Hepatocyte (in vitro differentiated cells): ENCODE data around the gene MEF2D. TPM values are rescaled to one million over a fixed set of nuclear protein-coding genes. Genes with fewer than 3 reads are reported as not detected.

Experiments used
- DNase-seq: peaks from one replicate; pipeline ENCODE4 v3.0.0-alpha.2; 2016; ENCODE audit warnings: low spot score
- H2AFZ ChIP-seq: fragments of 200-600 bp; sonication (generic); 2 replicates; pipeline ENCODE4 v1.6.0; 2016; ENCODE audit warnings: antibody characterized with exemption, mild to moderate bottlenecking
- H3K27ac ChIP-seq: fragments of 200-600 bp; sonication (generic); 2 replicates; pipeline ENCODE4 v1.5.1; 2016; ENCODE audit warnings: mild to moderate bottlenecking
- H3K27me3 ChIP-seq: fragments of 200-600 bp; sonication (generic); 2 replicates; pipeline ENCODE4 v1.6.1; 2016
- H3K36me3 ChIP-seq: fragments of 200-600 bp; sonication (generic); replicated peaks from 2 replicates; pipeline ENCODE4 v1.5.1; 2016; ENCODE audit warnings: low read depth; ENCODE audit not compliant: insufficient read depth
- H3K4me1 ChIP-seq: fragments of 200-600 bp; sonication (generic); 2 replicates; pipeline ENCODE4 v1.5.1; 2016; ENCODE audit warnings: mild to moderate bottlenecking, moderate library complexity; ENCODE audit not compliant: insufficient read depth
- H3K4me2 ChIP-seq: fragments of 200-600 bp; sonication (generic); 2 replicates; pipeline ENCODE4 v1.6.0; 2016
- H3K4me3 ChIP-seq: fragments of 200-600 bp; sonication (generic); 2 replicates; pipeline ENCODE4 v1.5.1; 2016; ENCODE audit warnings: mild to moderate bottlenecking
- H3K79me2 ChIP-seq: fragments of 200-600 bp; sonication (generic); 2 replicates; pipeline ENCODE4 v1.6.0; 2017; ENCODE audit warnings: mild to moderate bottlenecking
- H3K9me2 ChIP-seq: fragments of 200-600 bp; sonication (generic); replicated peaks from 2 replicates; pipeline ENCODE4 v1.6.0; 2017; ENCODE audit warnings: mild to moderate bottlenecking; ENCODE audit not compliant: insufficient read depth
- H3K9me3 ChIP-seq: fragments of 200-600 bp; sonication (generic); 2 replicates; pipeline ENCODE4 v1.5.1; 2016; ENCODE audit warnings: low read depth, mild to moderate bottlenecking
- H4K20me1 ChIP-seq: fragments of 200-600 bp; sonication (generic); 2 replicates; pipeline ENCODE4 v1.6.0; 2016; ENCODE audit warnings: mild to moderate bottlenecking; ENCODE audit not compliant: insufficient read depth, poor library complexity, severe bottlenecking
- EZH2 ChIP-seq: fragments of 200-600 bp; sonication (generic); IDR thresholded peaks from 2 replicates; pipeline ENCODE4 v1.6.1; 2016; ENCODE audit warnings: antibody characterized with exemption, mild to moderate bottlenecking, borderline replicate concordance
- EZH2phosphoT487 ChIP-seq: fragments of 200-600 bp; sonication (generic); IDR thresholded peaks from one replicate; pipeline ENCODE4 v1.6.1; 2018; ENCODE audit warnings: antibody characterized with exemption, mild to moderate bottlenecking, low read depth, moderate library complexity; ENCODE audit not compliant: unreplicated experiment, severe bottlenecking
- WGBS: methylation state at CpG from one replicate; pipeline ENCODE4 v1.1.6; 2016; ENCODE audit warnings: low lambda C conversion rate; ENCODE audit errors: missing lambda C conversion rate; 5-methylcytosine and 5-hydroxymethylcytosine counted together
- polyA plus RNA-seq: library from polyadenylated mRNA; unstranded; fragments of >200 nt; fragmentation: Nextera tagmentation; extraction: Ambion mirVana; gene quantifications from 2 replicates; pipeline ENCODE4 v1.2.1, GENCODE V29; 2016
- total RNA-seq: library from RNA; depleted of rRNA; stranded (reverse); fragments of >200 nt; gene quantifications from 2 replicates; pipeline ENCODE4 v1.2.3, GENCODE V29; 2014
- TF ChIP-seq, protein P1 (sequence below): fragments of 200-600 bp; sonication (generic); IDR thresholded peaks from 2 replicates; pipeline ENCODE4 v1.5.1; 2016; ENCODE audit warnings: antibody characterized with exemption, mild to moderate bottlenecking; ENCODE audit not compliant: poor library complexity

Gene MEF2D
- total and polyA plus RNA-seq, 2 experiments from 2014 or later = 20.1 to 25.1 TPM

DNA sequence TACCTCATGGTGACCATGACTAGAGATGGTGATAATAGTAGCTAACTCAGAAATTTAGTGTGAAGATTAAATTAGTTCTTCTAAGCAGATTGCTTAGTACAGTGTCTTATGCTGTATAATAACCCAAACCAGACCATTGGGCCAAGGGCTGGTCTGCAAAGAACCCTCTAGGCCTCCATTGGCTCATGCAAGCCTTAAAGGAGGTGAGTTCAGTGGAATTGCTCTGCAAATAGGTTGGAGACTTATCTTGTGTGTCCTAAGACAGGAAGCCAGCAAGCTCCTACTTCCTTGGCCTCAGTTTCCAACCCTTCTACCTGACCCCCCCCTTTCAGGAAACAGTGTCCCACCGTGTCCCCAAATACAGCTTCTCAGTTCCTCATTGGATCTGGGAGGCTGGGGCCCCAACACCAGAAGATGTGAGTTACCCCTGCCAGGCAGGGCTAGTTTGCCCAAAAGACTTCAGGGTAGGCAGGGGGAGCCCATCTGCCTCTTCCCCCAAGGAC, 1.9 kb upstream of the MEF2D start:
- TF ChIP-seq EZH2phosphoT487 (no peak), EZH2 (no peak)
- TF ChIP-seq, protein P1, sequence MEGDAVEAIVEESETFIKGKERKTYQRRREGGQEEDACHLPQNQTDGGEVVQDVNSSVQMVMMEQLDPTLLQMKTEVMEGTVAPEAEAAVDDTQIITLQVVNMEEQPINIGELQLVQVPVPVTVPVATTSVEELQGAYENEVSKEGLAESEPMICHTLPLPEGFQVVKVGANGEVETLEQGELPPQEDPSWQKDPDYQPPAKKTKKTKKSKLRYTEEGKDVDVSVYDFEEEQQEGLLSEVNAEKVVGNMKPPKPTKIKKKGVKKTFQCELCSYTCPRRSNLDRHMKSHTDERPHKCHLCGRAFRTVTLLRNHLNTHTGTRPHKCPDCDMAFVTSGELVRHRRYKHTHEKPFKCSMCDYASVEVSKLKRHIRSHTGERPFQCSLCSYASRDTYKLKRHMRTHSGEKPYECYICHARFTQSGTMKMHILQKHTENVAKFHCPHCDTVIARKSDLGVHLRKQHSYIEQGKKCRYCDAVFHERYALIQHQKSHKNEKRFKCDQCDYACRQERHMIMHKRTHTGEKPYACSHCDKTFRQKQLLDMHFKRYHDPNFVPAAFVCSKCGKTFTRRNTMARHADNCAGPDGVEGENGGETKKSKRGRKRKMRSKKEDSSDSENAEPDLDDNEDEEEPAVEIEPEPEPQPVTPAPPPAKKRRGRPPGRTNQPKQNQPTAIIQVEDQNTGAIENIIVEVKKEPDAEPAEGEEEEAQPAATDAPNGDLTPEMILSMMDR = no peak
- Histone ChIP-seq H3K27ac (peak overlapping the region; percentile 100), H3K79me2 (peaks cover 30% of the 10 kb centered on the region), H2AFZ (no peak overlapping the region), H3K9me3 (no peaks in the 10 kb centered on the region), H3K27me3 (no peaks in the 10 kb centered on the region), H4K20me1 (peaks cover 26% of the 10 kb centered on the region), H3K4me2 (peak overlapping the region; percentile 44), H3K9me2 (no peaks in the 10 kb centered on the region), H3K4me3 (no peak overlapping the region), H3K36me3 (no peaks in the 10 kb centered on the region), H3K4me1 (peaks cover 47% of the 10 kb centered on the region)
- DNase-seq = no peak
- 80% methylated on average over 1 of the region's 1 CpG for WGBS

DNA sequence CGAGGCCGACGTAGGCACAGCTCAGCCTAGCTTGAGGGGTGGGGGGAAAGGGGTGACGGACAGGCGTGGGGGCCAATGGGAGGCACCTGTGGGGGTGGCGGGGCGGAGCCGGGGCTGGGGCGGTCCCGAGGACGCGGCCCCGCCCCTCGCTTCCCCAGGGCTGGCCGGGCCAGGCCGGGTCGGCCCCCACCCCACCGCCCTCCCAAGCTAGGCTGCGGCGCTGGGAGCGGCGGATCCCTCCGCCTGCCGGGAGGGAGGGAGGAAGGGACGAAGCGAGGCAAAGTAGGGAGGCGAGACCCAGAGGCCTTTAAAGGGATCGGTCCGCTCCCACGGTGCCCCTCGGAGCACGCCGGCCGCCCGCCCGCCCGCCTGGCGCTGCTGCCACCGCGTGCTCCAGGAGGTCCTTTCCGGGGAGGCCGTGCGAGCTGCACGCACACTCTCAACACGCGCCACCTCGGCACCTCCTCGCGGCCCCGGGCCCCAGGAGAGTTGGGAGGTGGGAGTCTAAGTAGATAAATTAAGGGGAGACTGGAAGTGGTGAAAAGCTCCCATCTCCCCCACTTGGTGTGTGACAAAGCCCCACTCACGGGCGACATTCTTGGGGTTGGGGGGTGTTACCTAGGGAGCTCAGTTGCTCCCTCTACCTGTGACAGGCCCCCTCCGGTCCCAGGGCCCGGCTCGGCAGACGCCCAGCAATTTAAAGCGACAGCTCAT, 375 bp upstream of the MEF2D start:
- H3K4me2 ChIP-seq = peak overlapping the region; percentile 85
- peak overlapping the region; percentile 27 for H2AFZ ChIP-seq
- no peaks in the 10 kb centered on the region for H3K36me3 ChIP-seq
- no peaks in the 10 kb centered on the region for H3K9me2 ChIP-seq
- WGBS = 2% methylated on average over 32 of the region's 57 CpGs
- peak overlapping the region; percentile 100 for H3K27ac ChIP-seq
- H3K9me3 ChIP-seq = no peaks in the 10 kb centered on the region
- TF ChIP-seq, protein P1 = peak; percentile 46
- no peak for TF ChIP-seq EZH2phosphoT487
- H3K4me1 ChIP-seq = peaks cover 61% of the 10 kb centered on the region
- H3K79me2 ChIP-seq = peaks cover 45% of the 10 kb centered on the region
- DNase-seq = peak; percentile 99
- no peaks in the 10 kb centered on the region for H3K27me3 ChIP-seq
- H4K20me1 ChIP-seq = peaks cover 41% of the 10 kb centered on the region
- H3K4me3 ChIP-seq = peak overlapping the region; percentile 98

DNA sequence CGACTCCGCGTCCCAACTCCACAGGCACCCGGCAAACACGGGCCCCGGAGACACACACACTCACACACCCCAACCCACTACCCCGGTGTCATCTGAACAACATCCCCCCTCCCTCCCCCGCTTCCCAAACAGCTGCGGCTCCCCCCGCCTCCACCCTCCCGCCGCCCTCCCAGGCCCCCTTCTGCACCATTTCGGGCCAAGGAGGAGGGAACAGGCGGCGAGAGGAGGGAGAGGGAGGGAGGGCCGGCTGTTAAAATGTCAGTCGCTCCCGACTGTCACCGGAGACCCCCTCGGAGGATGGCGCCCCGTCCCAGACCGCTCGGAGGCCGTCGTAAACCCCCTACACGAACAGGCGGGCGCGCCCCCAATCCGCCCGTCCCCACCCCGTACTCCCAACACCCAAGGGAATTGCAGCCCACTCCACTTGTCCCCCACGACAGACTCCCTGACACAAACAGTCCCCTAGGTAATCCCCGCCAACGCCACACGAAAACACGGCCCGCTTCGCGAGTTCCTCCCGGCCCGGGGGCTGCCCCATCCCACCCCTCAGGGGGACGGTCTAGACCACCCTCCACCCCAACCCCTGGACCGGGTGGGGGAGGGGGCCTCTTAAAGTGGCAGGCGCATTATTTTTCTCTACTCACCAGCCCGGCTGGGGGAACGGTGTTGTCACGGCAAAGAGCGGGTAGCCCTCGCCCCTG, 583 bp downstream of the MEF2D start:
- no peaks in the 10 kb centered on the region for H3K9me3 ChIP-seq
- no peaks in the 10 kb centered on the region for H3K27me3 ChIP-seq
- peak overlapping the region; percentile 100 for H3K27ac ChIP-seq
- H3K79me2 ChIP-seq = peaks cover 55% of the 10 kb centered on the region
- H4K20me1 ChIP-seq = peaks cover 51% of the 10 kb centered on the region
- H3K9me2 ChIP-seq = no peaks in the 10 kb centered on the region
- TF ChIP-seq EZH2phosphoT487 (no peak), EZH2 (no peak)
- TF ChIP-seq, protein P1 = no peak
- WGBS = 1% methylated on average over 16 of the region's 51 CpGs
- H3K36me3 ChIP-seq = no peaks in the 10 kb centered on the region
- H3K4me2 ChIP-seq = peak overlapping the region; percentile 95
- H3K4me3 ChIP-seq = peak overlapping the region; percentile 98
- DNase-seq = peak; percentile 62
- peaks cover 59% of the 10 kb centered on the region for H3K4me1 ChIP-seq
- no peak overlapping the region for H2AFZ ChIP-seq
